Measurements from ENCODE around the gene MYL1.

The MYL1 gene

GRCh38 chr2:210267698-210268097, 47.3 kb downstream of the MYL1 start:
- DNase-seq (ENCODE audit: low spot score), result no peak

- DNase-seq (ENCODE audit: low spot score), result no peak
Observed at GRCh38 chr2:210264282-210264681, 50.7 kb downstream of the MYL1 start.

- no peak for DNase-seq (ENCODE audit: low spot score)
Observed at GRCh38 chr2:210263841-210264240, 51.1 kb downstream of the MYL1 start.

GRCh38 chr2:210262036-210262435, 52.9 kb downstream of the MYL1 start:
- no peak for DNase-seq (ENCODE audit: low spot score)

DNA sequence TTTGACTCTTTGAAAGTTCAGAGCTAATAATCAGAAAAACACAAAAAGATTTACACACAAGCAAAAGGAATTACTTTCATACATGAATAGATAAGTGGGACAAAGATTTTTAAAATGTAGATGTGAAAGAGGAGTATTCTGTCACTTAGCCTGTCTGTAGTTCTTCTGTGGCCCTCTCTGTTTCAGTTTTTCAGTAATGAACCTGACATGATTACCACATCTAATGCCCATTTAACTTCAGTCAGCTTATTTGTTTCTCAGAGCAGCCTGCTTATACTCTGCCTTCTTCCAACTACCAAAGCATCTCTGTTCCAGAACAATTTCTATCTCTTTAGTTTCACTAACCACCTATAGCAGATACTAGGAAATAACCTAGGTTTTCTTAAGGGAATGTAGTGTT, 55.3 kb downstream of the MYL1 start:
- DNase-seq (ENCODE audit: low spot score), result no peak

DNA sequence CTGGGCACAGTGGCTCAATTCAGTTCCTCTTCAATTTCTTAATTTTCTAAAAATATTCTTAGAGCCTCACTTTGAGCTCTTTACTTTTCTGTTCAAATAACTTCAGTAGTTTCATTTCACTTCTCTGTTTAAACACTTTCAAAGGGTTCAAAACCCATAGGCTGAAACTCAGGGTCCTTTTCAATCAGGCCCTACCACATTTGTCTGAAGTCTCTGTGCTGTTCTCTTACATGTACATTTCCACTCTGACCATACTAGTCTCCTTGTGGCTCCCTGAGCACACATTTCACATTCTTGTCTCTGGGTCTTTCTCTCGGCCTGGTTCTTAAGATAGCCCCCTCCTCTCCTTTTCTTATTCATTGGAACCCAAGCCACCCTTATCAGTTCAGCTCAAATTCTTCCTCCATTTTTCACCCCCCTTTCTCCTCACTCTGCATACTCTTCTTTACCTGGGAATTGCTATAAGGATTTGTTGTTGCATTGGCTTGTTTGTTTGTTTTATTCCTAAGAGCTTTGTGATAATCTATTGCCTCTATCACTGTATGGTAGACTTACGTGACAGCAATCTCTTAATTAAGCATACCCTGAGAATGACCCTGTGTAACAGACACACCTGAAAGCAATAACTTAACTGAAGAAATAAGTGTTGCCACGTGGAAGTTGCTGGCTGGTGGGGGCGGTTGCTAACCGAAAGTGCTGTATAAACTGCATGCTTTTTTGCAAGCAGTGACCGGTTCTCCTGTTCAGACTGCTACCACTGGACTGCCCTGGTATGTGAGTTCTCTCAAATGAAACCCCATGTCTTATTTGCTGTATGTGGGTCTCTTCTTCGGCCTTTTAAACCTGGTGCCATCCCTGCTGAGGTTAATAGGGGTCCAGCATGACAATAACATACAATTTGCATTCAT, 62.0 kb downstream of the MYL1 start:
- no peak for DNase-seq (ENCODE audit: low spot score)

- DNase-seq (ENCODE audit: low spot score), result no peak
Observed at GRCh38 chr2:210250622-210251021, 64.4 kb downstream of the MYL1 start.

Measured in NAMALWA (cell line).